HG03060 (cell line): Measurements from ENCODE around the gene LSP1.

Source experiments
- ATAC-seq: cut with Tn5 transposase; IDR thresholded peaks from one replicate; pipeline ENCODE4 v1.9.1; 2021; ENCODE audit warnings: low read depth, moderate number of reproducible peaks; ENCODE audit not compliant: unreplicated experiment

LSP1 gene

GRCh38 chr11:1926156-1927025 lies 73.5 kb downstream of the LSP1 start:
- ATAC-seq, result no peak

GRCh38 chr11:1927026-1927847 lies 74.4 kb downstream of the LSP1 start:
- no peak for ATAC-seq

GRCh38 chr11:1927848-1928469 lies 75.1 kb downstream of the LSP1 start:
- ATAC-seq, result no peak

DNA sequence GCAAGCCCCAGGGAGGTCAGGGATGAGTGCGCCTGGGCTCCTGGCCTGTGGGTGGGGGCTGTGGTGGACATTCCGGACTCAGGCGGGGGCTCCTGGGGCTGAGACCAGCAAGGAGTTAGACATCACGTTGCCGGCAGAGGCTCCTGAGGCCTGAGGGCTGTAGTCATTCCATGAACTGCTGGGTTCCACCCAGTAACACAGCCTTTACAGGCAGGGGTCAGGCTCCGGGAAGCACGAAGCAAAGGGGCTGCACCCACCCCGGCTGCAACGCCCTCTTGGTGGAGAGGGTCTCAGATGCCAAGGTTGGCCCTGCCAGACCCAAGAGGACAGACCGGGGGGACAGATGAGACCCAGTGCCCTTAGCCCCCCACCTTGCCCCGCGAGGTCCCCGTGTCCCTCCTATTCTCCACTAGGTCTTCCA lies 75.6 kb downstream of the LSP1 start:
- ATAC-seq, result no peak

DNA sequence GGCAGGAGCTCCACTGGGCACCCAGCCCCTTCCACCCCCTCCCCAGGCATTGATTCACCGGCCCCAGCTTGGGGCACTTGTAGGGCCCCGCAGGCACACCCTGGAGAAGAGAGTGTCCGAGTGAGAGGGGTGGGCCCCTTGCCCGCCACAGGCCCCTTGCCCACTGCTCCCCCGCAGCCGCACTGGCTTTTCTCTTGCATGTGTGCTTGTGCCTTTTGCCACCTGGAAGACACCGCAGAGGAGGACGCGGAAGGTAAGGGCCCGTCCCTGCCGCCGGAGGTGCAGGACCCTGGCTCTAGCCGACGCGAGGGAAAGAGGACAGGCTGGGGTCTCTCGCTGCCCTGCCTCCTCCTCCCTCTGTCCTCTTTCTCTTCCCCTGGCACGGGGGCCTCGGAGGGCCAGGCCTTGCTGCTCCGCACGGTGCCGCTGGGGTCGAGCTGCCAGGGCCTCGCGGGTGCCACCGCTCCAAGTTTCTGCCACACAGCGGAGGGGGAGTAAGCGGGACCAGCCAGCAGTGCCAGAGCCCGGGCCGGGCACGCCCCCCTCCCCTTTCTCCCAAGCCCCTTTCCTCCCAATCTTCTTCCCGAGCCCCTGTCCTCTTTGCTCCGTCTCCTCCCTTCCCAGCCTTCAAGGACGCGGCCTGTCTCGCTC lies 76.1 kb downstream of the LSP1 start:
- ATAC-seq, result no peak

DNA sequence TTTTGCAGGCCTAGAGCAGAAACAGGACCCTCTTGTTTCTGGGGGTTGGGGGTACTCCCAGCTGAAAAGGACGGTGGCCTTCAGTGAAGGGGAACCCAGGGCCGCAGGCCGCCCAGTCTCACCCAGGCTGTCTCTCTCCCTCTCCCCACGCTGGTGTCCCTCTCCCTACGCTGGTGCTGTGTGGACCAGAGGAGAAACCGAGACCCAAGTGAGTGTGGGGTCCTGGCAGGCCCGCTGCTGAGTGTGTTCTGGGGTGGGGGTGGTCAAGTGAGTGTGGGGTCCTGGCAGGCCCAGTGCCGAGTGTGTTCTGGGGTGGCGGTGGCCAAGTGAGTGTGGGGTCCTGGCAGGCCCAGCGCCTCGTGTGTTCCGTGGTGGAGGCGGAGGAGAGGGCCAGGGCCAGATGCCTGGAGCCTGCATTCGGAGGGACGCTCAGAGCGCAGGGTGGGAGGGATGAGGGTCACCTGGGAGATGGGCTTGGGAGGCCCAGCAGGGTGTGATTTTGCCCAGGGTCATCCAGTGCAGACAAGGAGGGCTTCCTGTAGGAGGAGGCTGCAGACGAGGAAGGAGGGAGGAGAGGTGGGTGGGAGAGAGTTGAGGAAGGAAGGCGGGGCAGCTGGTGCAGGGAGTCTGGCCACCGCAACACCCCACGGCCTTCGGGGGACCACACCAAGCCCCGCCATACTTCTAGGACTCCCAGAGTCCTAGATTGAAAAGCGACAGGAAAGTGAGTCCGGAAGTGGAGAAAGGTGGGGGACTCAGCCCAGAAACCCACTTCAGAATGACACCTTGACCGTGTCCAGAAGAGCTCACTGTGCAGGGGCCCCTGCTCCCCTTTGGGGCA lies 77.0 kb downstream of the LSP1 start:
- no peak for ATAC-seq

DNA sequence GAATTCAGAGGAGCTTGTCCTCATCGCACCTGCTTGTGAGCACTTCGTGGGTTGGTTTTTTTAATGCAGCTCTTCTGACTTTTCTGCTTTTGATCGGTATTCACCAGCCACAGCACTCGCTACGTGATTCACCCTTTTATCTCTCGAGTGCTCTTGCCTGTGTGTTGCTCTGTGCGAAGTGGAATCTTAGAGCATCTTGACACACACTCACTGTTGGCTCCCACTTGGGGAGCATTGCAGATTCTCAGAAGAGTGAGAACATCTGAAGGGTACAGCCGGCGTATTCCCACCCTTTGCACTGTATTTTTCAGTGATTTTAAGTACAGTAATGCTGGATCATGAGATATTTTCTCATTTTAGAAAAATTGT lies 77.6 kb downstream of the LSP1 start:
- no peak for ATAC-seq

DNA sequence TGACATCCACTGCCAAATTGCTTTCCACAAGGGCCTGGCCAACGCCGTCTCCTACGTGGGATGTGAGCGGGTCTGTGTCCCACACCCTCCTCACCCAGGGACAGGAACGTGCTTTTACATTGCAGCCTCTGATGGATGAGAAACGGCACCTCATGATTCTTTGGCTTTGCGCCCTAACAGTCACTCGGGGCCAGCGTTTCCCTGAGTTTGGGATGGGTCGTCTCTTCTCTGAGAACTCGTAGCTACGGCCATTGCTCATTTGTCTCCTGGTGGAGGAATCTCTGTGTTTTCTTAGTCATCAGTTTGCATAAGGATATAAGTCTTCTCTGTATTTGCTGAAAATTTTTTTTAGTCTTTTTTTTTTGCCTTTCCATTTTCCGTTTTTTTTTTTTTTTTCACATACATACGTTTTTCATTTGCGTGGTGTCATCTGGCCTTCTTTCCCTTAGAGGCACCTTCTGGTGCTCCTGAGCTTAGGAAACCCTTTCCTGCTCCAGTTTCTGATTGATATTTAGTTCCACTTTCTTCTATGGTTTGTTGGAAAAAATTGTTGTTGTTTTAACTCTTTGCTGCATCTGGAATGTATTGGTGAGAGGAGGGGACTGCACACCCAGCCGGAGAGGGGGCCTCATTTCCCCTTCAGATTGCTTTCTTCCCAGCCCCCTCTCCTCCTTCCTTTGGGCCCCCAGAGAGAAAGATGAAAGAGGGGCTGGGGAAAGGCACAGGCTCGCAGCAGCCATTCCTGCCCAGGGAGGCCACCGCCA lies 78.6 kb downstream of the LSP1 start:
- ATAC-seq, result no peak

- ATAC-seq, result no peak
Observed at GRCh38 chr11:1932105-1932480, 79.2 kb downstream of the LSP1 start.

DNA sequence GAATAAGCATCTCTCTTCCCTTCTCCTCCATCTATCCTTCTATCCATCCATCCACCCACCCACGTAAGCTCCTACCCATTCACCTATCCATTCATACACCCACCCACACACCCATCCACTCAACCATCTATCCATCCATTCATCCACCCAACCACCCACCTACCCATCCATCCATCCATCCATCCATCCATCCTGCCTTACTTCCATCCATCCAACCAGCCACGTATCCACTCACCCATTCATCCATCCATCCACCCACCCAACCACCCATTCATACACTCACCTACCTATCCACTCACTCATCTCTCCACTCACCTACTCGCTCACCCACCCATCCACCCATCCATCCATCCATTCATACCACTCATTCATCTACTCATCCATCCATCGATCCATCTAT lies 79.8 kb downstream of the LSP1 start:
- no peak for ATAC-seq

- no peak for ATAC-seq
Observed at GRCh38 chr11:1933416-1934334, 80.8 kb downstream of the LSP1 start.

- ATAC-seq, result no peak
Observed at GRCh38 chr11:1934335-1935155, 81.7 kb downstream of the LSP1 start.

DNA sequence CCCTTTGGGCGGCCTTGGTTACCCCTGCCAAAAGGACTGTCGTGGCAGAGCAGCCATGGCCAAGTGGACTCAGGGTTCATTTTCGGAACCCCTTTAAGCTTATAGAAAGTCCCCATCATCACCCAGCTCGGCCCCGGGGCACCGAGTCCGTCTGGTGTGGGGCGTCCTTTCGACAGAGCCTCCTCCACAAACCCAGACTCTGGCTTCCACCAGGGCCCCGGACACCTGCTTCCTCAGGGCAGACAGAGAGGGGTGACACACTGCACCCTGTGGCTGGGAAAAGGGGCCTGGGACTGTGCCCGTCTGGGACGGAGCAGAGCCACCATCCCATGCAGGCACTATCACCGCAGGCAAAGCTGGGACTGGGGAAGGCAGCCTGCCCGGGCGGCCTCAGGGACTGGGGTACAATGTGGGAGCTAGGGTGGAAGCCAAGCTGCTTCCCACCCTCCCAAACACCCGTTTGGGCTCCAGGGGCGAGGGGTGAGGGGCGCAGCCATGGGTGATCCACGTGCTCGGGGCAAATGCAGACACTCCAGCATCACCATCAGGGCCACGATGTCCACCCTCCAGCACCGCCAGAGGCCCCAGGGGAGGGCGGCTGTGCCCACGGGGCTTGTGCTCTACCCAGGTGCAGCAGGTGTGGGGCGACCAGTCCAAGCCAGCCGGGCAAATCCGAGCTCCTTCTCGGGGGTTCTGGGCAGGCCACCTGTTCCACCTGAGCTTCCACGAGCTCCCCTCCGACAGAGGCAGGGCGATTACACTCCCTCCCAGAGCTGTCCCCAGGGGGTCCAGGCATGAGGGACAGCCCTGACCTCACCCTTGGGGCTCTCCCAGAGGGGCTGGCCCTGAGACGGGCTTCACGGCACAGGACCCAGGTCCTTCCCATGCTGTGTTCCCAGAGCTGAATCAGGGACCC lies 82.5 kb downstream of the LSP1 start:
- no peak for ATAC-seq

GRCh38 chr11:1936072-1936780 lies 83.3 kb downstream of the LSP1 start:
- no peak for ATAC-seq

DNA sequence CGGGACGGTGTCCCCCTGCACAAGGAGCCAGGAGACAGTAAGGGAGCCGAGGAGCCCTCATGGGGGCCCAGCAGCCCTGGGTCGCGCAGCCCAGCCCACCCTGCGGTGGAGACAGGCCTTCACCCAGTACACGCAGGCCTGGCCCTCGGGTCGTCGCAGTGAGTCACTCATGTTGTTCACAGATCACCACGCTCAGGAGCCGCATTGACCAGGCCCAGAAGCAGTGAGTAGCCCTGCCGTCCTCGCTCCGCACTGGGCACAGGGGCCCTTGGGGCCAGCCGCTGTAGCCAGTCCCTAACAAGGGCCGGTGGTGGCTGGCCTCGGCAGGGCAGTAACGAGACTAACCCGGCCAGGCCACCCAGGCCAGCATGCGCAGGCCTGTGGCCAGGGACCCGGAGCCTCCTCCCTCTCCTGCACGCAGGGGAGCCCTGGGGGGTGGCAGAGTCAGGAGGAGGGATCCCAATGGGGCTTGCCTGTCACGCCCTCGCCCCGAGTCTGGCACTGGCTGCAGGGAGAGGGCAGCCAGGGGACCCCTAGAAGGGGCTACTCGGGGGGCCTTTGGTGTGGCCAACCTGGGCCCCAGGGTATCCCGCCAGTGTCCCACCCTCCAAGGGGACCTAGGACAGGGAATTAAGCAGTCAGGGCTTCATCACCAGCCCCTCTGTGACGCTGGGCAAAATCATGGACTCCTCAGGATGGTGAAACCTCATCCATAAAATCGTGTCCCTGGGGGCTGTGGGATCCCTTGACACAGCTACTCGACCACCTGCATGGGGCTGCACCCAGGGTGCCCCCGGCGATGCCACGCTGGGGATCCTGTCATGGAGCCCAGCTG lies 84.1 kb downstream of the LSP1 start:
- no peak for ATAC-seq
